Measurements from ENCODE around the gene TEX9. TPM values are rescaled to one million over a fixed set of nuclear protein-coding genes. Genes with fewer than 3 reads are reported as not detected.

TEX9 gene
- total RNA-seq, 4 donors from 2014 or later: 1.8 to 19.2 (median 5.6) TPM

GRCh38 chr15:56383010-56383409 lies 17.8 kb downstream of the TEX9 start:
- TF ChIP-seq POLR2AphosphoS5 (IDR thresholded peaks at IDR 0.05) (no peak), CTCF (IDR thresholded peaks at IDR 0.05) (no peak), EP300 (IDR thresholded peaks at IDR 0.05; ENCODE audit: low read depth) (no peak), POLR2A (IDR thresholded peaks at IDR 0.05) (no peak)
- intact Hi-C loops (cut with DNase I; ENCODE audit: low total_unique reads): no loop called here
- H3K4me1 ChIP-seq: no peaks in the 10 kb centered on the region
- no peak for DNase-seq
- H3K27ac ChIP-seq: no peak overlapping the region
- no peaks in the 10 kb centered on the region for H3K27me3 ChIP-seq
- no peaks in the 10 kb centered on the region for H3K36me3 ChIP-seq
- H3K9me3 ChIP-seq: no peaks in the 10 kb centered on the region
- WGBS, 2 donors (ENCODE audit: low coverage in 1 of 2): 100% methylated on average over 3 of the region's 3 CpGs; no CpG with 5 or more reads in 1 of the 2 donors
- H3K4me3 ChIP-seq: no peak overlapping the region
- in situ Hi-C loops (cut with MboI; ENCODE audit: low pct_ligation_motif_present in 1 of 4, low pct_unique_long_range_greater_than_20kb in 1 of 4, low sequenced_read_pairs in 3 of 4): no loop called here

GRCh38 chr15:56385908-56386307 lies 20.7 kb downstream of the TEX9 start:
- Histone ChIP-seq H3K9me3 (no peaks in the 10 kb centered on the region), H3K4me3 (no peak overlapping the region), H3K27ac (no peak overlapping the region), H3K27me3 (no peaks in the 10 kb centered on the region), H3K4me1 (no peaks in the 10 kb centered on the region), H3K36me3 (no peaks in the 10 kb centered on the region)
- DNase-seq: no peak
- in situ Hi-C loops (cut with MboI; ENCODE audit: low pct_ligation_motif_present in 1 of 4, low pct_unique_long_range_greater_than_20kb in 1 of 4, low sequenced_read_pairs in 3 of 4): no loop called here
- TF ChIP-seq EP300 (IDR thresholded peaks at IDR 0.05; ENCODE audit: low read depth): no peak
- no peak for TF ChIP-seq POLR2AphosphoS5 (IDR thresholded peaks at IDR 0.05)
- no peak for TF ChIP-seq POLR2A (IDR thresholded peaks at IDR 0.05)
- TF ChIP-seq CTCF (IDR thresholded peaks at IDR 0.05): no peak
- 73 to 88% methylated on average over 3 of the region's 3 CpGs for WGBS, 2 donors (ENCODE audit: low coverage in 1 of 2)
- intact Hi-C loops (cut with DNase I; ENCODE audit: low total_unique reads): no loop called here

GRCh38 chr15:56390739-56391267 lies 25.6 kb downstream of the TEX9 start:
- DNase-seq: no peak
- Histone ChIP-seq H3K9me3 (no peaks in the 10 kb centered on the region), H3K36me3 (no peaks in the 10 kb centered on the region), H3K27me3 (no peaks in the 10 kb centered on the region), H3K4me3 (no peak overlapping the region), H3K4me1 (no peaks in the 10 kb centered on the region), H3K27ac (no peak overlapping the region)
- 87 to 97% methylated on average over 2 of the region's 2 CpGs for WGBS, 2 donors (ENCODE audit: low coverage in 1 of 2)
- TF ChIP-seq CTCF (IDR thresholded peaks at IDR 0.05) (no peak), EP300 (IDR thresholded peaks at IDR 0.05; ENCODE audit: low read depth) (no peak), POLR2AphosphoS5 (IDR thresholded peaks at IDR 0.05) (no peak), POLR2A (IDR thresholded peaks at IDR 0.05) (no peak)
- in situ Hi-C loops (cut with MboI; ENCODE audit: low pct_ligation_motif_present in 1 of 4, low pct_unique_long_range_greater_than_20kb in 1 of 4, low sequenced_read_pairs in 3 of 4): no loop called here
- intact Hi-C loops (cut with DNase I; ENCODE audit: low total_unique reads): no loop called here

GRCh38 chr15:56393277-56393676 lies 28.1 kb downstream of the TEX9 start:
- DNase-seq: no peak

More at GRCh38 chr15:56393277-56393676, 28.1 kb downstream of the TEX9 start:
- no peak overlapping the region for H3K4me3 ChIP-seq
- 70 to 79% methylated on average over 1 of the region's 1 CpG for WGBS, 2 donors (ENCODE audit: low coverage in 1 of 2)
- in situ Hi-C loops (cut with MboI; ENCODE audit: low pct_ligation_motif_present in 1 of 4, low pct_unique_long_range_greater_than_20kb in 1 of 4, low sequenced_read_pairs in 3 of 4): no loop called here
- no peaks in the 10 kb centered on the region for H3K36me3 ChIP-seq
- H3K27ac ChIP-seq: no peak overlapping the region
- H3K4me1 ChIP-seq: no peaks in the 10 kb centered on the region
- TF ChIP-seq POLR2A (IDR thresholded peaks at IDR 0.05) (no peak), CTCF (IDR thresholded peaks at IDR 0.05) (no peak), POLR2AphosphoS5 (IDR thresholded peaks at IDR 0.05) (no peak), EP300 (IDR thresholded peaks at IDR 0.05; ENCODE audit: low read depth) (no peak)
- no peaks in the 10 kb centered on the region for H3K9me3 ChIP-seq
- intact Hi-C loops (cut with DNase I; ENCODE audit: low total_unique reads): no loop called here
- no peaks in the 10 kb centered on the region for H3K27me3 ChIP-seq

All from transverse colon (tissue), 4 donors.